Measurements from ENCODE around the gene MASP2.

The MASP2 gene

GRCh38 chr1:11058595-11059154 lies 11.6 kb upstream of the MASP2 start:
- peaks cover 42% of the 10 kb centered on the region for H3K79me2 ChIP-seq (ENCODE audit: insufficient read depth, low read length)
- no peak overlapping the region for H2AFZ ChIP-seq (ENCODE audit: low read length)
- TF ChIP-seq CTCF (conservative IDR thresholded peaks at IDR 0.05; ENCODE audit: low read length) (no peak), EZH2phosphoT487 (IDR thresholded peaks at IDR 0.05; ENCODE audit: borderline replicate concordance) (no peak)
- H3K4me1 ChIP-seq (ENCODE audit: insufficient read depth, low read length, poor library complexity, severe bottlenecking), result peaks cover 26% of the 10 kb centered on the region
- peaks cover 3% of the 10 kb centered on the region; the same call in 1 of the 2 replicates for H3F3A ChIP-seq (ENCODE audit: low read depth)
- peak overlapping the region; percentile 90 for H3K4me3 ChIP-seq (ENCODE audit: low read length, poor library complexity, severe bottlenecking)
- no peaks in the 10 kb centered on the region for H3K9me2 ChIP-seq (replicated peaks; ENCODE audit: low read depth, low read length)
- H4K20me1 ChIP-seq (ENCODE audit: insufficient read depth, low read length, poor library complexity, severe bottlenecking), result peaks cover 16% of the 10 kb centered on the region
- H3K4me2 ChIP-seq (ENCODE audit: low read depth, low read length, poor library complexity, severe bottlenecking), result peak overlapping the region; percentile 88
- H3K27me3 ChIP-seq (ENCODE audit: insufficient read depth, low read length, poor library complexity, severe bottlenecking), result no peaks in the 10 kb centered on the region
- H3K36me3 ChIP-seq (ENCODE audit: insufficient read depth, low read length), result peaks cover 11% of the 10 kb centered on the region; the same call in 1 of the 2 replicates
- H3K9ac ChIP-seq (ENCODE audit: low read depth, low read length, poor library complexity, severe bottlenecking), result peak overlapping the region; percentile 88
- H3K9me3 ChIP-seq (ENCODE audit: insufficient read depth, low read depth, low read length), result no peaks in the 10 kb centered on the region

GRCh38 chr1:11058026-11058425 lies 11.0 kb upstream of the MASP2 start:
- Histone ChIP-seq H3K9ac (ENCODE audit: low read depth, low read length, poor library complexity, severe bottlenecking) (no peak overlapping the region), H3F3A (ENCODE audit: low read depth) (no peaks in the 10 kb centered on the region), H3K36me3 (ENCODE audit: insufficient read depth, low read length) (peaks cover 11% of the 10 kb centered on the region; the same call in 1 of the 2 replicates), H3K9me2 (replicated peaks; ENCODE audit: low read depth, low read length) (no peaks in the 10 kb centered on the region), H3K79me2 (ENCODE audit: insufficient read depth, low read length) (peaks cover 42% of the 10 kb centered on the region), H3K4me1 (ENCODE audit: insufficient read depth, low read length, poor library complexity, severe bottlenecking) (peaks cover 21% of the 10 kb centered on the region), H4K20me1 (ENCODE audit: insufficient read depth, low read length, poor library complexity, severe bottlenecking) (peaks cover 16% of the 10 kb centered on the region), H3K4me3 (ENCODE audit: low read length, poor library complexity, severe bottlenecking) (no peak overlapping the region), H3K4me2 (ENCODE audit: low read depth, low read length, poor library complexity, severe bottlenecking) (peak overlapping the region; percentile 88), H3K9me3 (ENCODE audit: insufficient read depth, low read depth, low read length) (no peaks in the 10 kb centered on the region), H3K27me3 (ENCODE audit: insufficient read depth, low read length, poor library complexity, severe bottlenecking) (no peaks in the 10 kb centered on the region), H2AFZ (ENCODE audit: low read length) (no peak overlapping the region)
- TF ChIP-seq EZH2phosphoT487 (IDR thresholded peaks at IDR 0.05; ENCODE audit: borderline replicate concordance), result no peak
- TF ChIP-seq CTCF (conservative IDR thresholded peaks at IDR 0.05; ENCODE audit: low read length), result no peak

DNA sequence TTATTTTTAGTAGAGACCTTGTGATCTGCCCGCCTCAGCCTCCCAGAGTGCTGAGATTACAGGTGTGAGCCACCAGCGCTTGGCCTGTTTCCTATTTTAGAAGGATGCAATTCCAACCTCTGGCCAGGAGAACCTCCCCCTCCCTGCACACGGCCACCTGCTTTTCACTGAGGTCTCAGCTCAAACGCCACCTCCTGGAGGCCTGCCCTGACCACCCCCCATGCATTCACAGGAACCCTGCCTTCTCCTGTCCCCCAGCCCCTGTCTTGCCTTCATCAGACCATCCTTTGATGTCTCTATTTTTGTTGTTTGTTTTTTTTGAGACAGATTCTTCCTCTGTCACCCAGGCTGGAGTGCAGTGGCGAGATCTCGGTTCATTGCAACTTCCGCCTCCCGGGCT lies 10.4 kb upstream of the MASP2 start:
- Histone ChIP-seq H3K4me3 (ENCODE audit: low read length, poor library complexity, severe bottlenecking) (no peak overlapping the region), H3K79me2 (ENCODE audit: insufficient read depth, low read length) (peaks cover 42% of the 10 kb centered on the region), H3F3A (ENCODE audit: low read depth) (no peaks in the 10 kb centered on the region), H3K9me3 (ENCODE audit: insufficient read depth, low read depth, low read length) (no peaks in the 10 kb centered on the region), H4K20me1 (ENCODE audit: insufficient read depth, low read length, poor library complexity, severe bottlenecking) (peaks cover 16% of the 10 kb centered on the region), H2AFZ (ENCODE audit: low read length) (no peak overlapping the region), H3K9me2 (replicated peaks; ENCODE audit: low read depth, low read length) (no peaks in the 10 kb centered on the region), H3K36me3 (ENCODE audit: insufficient read depth, low read length) (peaks cover 11% of the 10 kb centered on the region; the same call in 1 of the 2 replicates), H3K4me2 (ENCODE audit: low read depth, low read length, poor library complexity, severe bottlenecking) (peak overlapping the region; percentile 88), H3K4me1 (ENCODE audit: insufficient read depth, low read length, poor library complexity, severe bottlenecking) (peaks cover 16% of the 10 kb centered on the region), H3K9ac (ENCODE audit: low read depth, low read length, poor library complexity, severe bottlenecking) (no peak overlapping the region), H3K27me3 (ENCODE audit: insufficient read depth, low read length, poor library complexity, severe bottlenecking) (no peaks in the 10 kb centered on the region)
- TF ChIP-seq CTCF (conservative IDR thresholded peaks at IDR 0.05; ENCODE audit: low read length) (no peak), EZH2phosphoT487 (IDR thresholded peaks at IDR 0.05; ENCODE audit: borderline replicate concordance) (no peak)
